Lower leg skin (tissue), 4 donors: Measurements from ENCODE around the gene TMTC2. TPM values are rescaled to one million over a fixed set of nuclear protein-coding genes. Genes with fewer than 3 reads are reported as not detected.

ENCODE experiments used
- DNase-seq, 2 donors: peaks; one replicate each; pipeline ENCODE4 v3.0.0-alpha.2; 2019; ENCODE audit warnings: low spot score in 2 of 2
- H3K4me3 ChIP-seq: fragments of 200-600 bp; sonication (generic); 2 replicates; pipeline ENCODE4 v1.5.1; 2017; ENCODE audit warnings: mild to moderate bottlenecking, low read depth; ENCODE audit not compliant: poor library complexity, severe bottlenecking
- CTCF ChIP-seq, 3 donors: fragments of 450-650 bp; IDR thresholded peaks; one replicate each; pipeline ENCODE4 v1.5.1; 2016; ENCODE audit warnings: antibody characterized with exemption in 3 of 3, mild to moderate bottlenecking in 3 of 3, moderate library complexity in 2 of 3
- POLR2A ChIP-seq, 2 donors: fragments of 450-650 bp; IDR thresholded peaks; one replicate each; pipeline ENCODE4 v1.6.1; 2016 to 2017; ENCODE audit warnings: antibody characterized with exemption in 2 of 2, mild to moderate bottlenecking in 1 of 2, moderate library complexity in 1 of 2
- WGBS, 2 donors: methylation state at CpG; one replicate each; pipeline ENCODE4 v1.1.5; 2018; 5-methylcytosine and 5-hydroxymethylcytosine counted together
- intact Hi-C: fragments of 100-400 bp; cut with DNase I; formaldehyde crosslinking; loops from one replicate; pipeline ENCODE4 v1.15.0; 2023; ENCODE audit warnings: low total_unique reads
- total RNA-seq, 4 donors: library from RNA; depleted of rRNA; stranded (reverse); fragments of >200 nt; gene quantifications; one replicate each; pipeline ENCODE4 v1.1.0, GENCODE V29; 2016

Gene TMTC2
- total RNA-seq, 4 donors from 2014 or later = 12.9 to 17.4 (median 14.5) TPM

- intact Hi-C loops = no loop called here
- WGBS, 2 donors = 74 to 81% methylated on average over 1 of the region's 1 CpG
These were observed 449.7 kb downstream of the TMTC2 start for GRCh38 chr12:83136411-83136810.

GRCh38 chr12:83140135-83140534 is 453.4 kb downstream of the TMTC2 start:
- 96 to 98% methylated on average over 6 to 11 of the region's 18 CpGs for WGBS, 2 donors
- TF ChIP-seq POLR2A (IDR thresholded peaks at IDR 0.05) = no peak
- TF ChIP-seq CTCF (IDR thresholded peaks at IDR 0.05) = no peak
- DNase-seq = no peak
- intact Hi-C loops = no loop called here
- H3K4me3 ChIP-seq = no peak overlapping the region

More at GRCh38 chr12:83136411-83136810, 449.7 kb downstream of the TMTC2 start:
- no peak for TF ChIP-seq POLR2A (IDR thresholded peaks at IDR 0.05)
- no peak for TF ChIP-seq CTCF (IDR thresholded peaks at IDR 0.05)
- no peak overlapping the region for H3K4me3 ChIP-seq
- no peak for DNase-seq

GRCh38 chr12:83141460-83141994 is 454.8 kb downstream of the TMTC2 start:
- intact Hi-C loops = no loop called here
- 79 to 83% methylated on average over 5 of the region's 5 CpGs for WGBS, 2 donors

GRCh38 chr12:83142914-83143313 is 456.2 kb downstream of the TMTC2 start:
- no peak for DNase-seq
- 91% methylated on average over 6 of the region's 6 CpGs for WGBS, 2 donors
- H3K4me3 ChIP-seq = no peak overlapping the region
- intact Hi-C loops = no loop called here
- TF ChIP-seq CTCF (IDR thresholded peaks at IDR 0.05) = no peak
- no peak for TF ChIP-seq POLR2A (IDR thresholded peaks at IDR 0.05)

More at GRCh38 chr12:83141460-83141994, 454.8 kb downstream of the TMTC2 start:
- no peak overlapping the region for H3K4me3 ChIP-seq
- no peak for DNase-seq
- TF ChIP-seq POLR2A (IDR thresholded peaks at IDR 0.05) (no peak), CTCF (IDR thresholded peaks at IDR 0.05) (no peak)

GRCh38 chr12:83143950-83144349 is 457.2 kb downstream of the TMTC2 start:
- no peak overlapping the region for H3K4me3 ChIP-seq
- no peak for TF ChIP-seq POLR2A (IDR thresholded peaks at IDR 0.05)
- TF ChIP-seq CTCF (IDR thresholded peaks at IDR 0.05) = no peak
- DNase-seq = no peak
- WGBS, 2 donors = 26 to 53% methylated on average over 1 of the region's 1 CpG
- intact Hi-C loops = no loop called here

- no peak for DNase-seq
- intact Hi-C loops = no loop called here
- 51 to 54% methylated on average over 2 of the region's 2 CpGs for WGBS, 2 donors
- H3K4me3 ChIP-seq = no peak overlapping the region
- TF ChIP-seq CTCF (IDR thresholded peaks at IDR 0.05) = no peak
- TF ChIP-seq POLR2A (IDR thresholded peaks at IDR 0.05) = no peak
These were observed 458.7 kb downstream of the TMTC2 start for GRCh38 chr12:83145325-83145840.
